Thyroid gland (tissue), 4 donors: Measurements from ENCODE around the gene DIAPH1.

ENCODE experiments used
- CTCF ChIP-seq, 6 experiments: fragments of 200-600 bp in 3 of 6; fragments of 450-650 bp in 3 of 6; sonication (generic) in 3 of 6; IDR thresholded peaks; one replicate each; pipeline ENCODE4 v1.5.1; 2016 to 2019; ENCODE audit warnings: antibody characterized with exemption in 6 of 6, mild to moderate bottlenecking in 2 of 6, inconsistent platforms in 1 of 6, moderate library complexity in 1 of 6
- POLR2A ChIP-seq, 2 donors: fragments of 450-650 bp; IDR thresholded peaks; one replicate each; pipeline ENCODE4 v1.6.1; 2017; ENCODE audit warnings: antibody characterized with exemption in 2 of 2, mild to moderate bottlenecking in 2 of 2, moderate library complexity in 1 of 2

GRCh38 chr5:141639357-141640050, 20.7 kb upstream of the DIAPH1 start:
- TF ChIP-seq CTCF (IDR thresholded peaks at IDR 0.05) (no peak), POLR2A (IDR thresholded peaks at IDR 0.05) (no peak)
